CD4-positive, CD25-positive, alpha-beta regulatory T cell (primary cell): ENCODE measurements around the gene SLC6A6. TPM values are rescaled to one million over a fixed set of nuclear protein-coding genes. Genes with fewer than 3 reads are reported as not detected.
A peak's percentile ranks its signal among the peaks of the same experiment; 100 is the strongest.

ENCODE experiments used
- ATAC-seq, 2 donors: fragments of 150-1000 bp; cut with Tn5 transposase; one replicate each; pipeline ENCODE4 v1.10.0; 2021; ENCODE audit warnings: low read depth in 2 of 2, moderate number of reproducible peaks in 2 of 2, moderate library complexity in 1 of 2
- DNase-seq, 3 donors: peaks; one replicate each; pipeline versions ENCODE4 v3.0.0 to v3.0.0-alpha.2; 2012 to 2022; ENCODE audit warnings: mixed read lengths in 1 of 3
- H3K27ac ChIP-seq: one replicate; pipeline ENCODE4 v1.7.0; 2013; ENCODE audit warnings: mild to moderate bottlenecking, low read length; ENCODE audit not compliant: insufficient read depth, poor library complexity, severe bottlenecking
- H3K27me3 ChIP-seq: one replicate; pipeline ENCODE4 v1.7.0; 2013; ENCODE audit warnings: low read length; ENCODE audit not compliant: control insufficient read depth, insufficient read depth
- H3K36me3 ChIP-seq: one replicate; pipeline ENCODE4 v1.7.0; 2013; ENCODE audit warnings: mild to moderate bottlenecking, low read length, moderate library complexity; ENCODE audit not compliant: control insufficient read depth, insufficient read depth
- H3K4me1 ChIP-seq: 2 replicates; pipeline ENCODE4 v1.7.0; 2013; ENCODE audit warnings: mild to moderate bottlenecking, low read length; ENCODE audit not compliant: insufficient read depth, control insufficient read depth, poor library complexity, severe bottlenecking
- H3K4me3 ChIP-seq: one replicate; pipeline ENCODE4 v1.7.0; 2013; ENCODE audit warnings: low read depth, mild to moderate bottlenecking, low read length, moderate library complexity
- H3K9me3 ChIP-seq, 2 experiments: 1 replicate in 1 of 2; 2 replicates in 1 of 2; pipeline ENCODE4 v1.7.0; 2013; ENCODE audit warnings: low read length in 2 of 2, mild to moderate bottlenecking in 1 of 2, moderate library complexity in 1 of 2; ENCODE audit not compliant: control insufficient read depth in 2 of 2
- H3K27ac Mint-ChIP-seq, 3 donors: one replicate each; pipeline ENCODE4 v1.8.0; 2020 to 2022; ENCODE audit warnings: mild to moderate bottlenecking in 3 of 3, mixed read lengths in 3 of 3, moderate library complexity in 2 of 3
- H3K27me3 Mint-ChIP-seq: one replicate; pipeline ENCODE4 v1.8.0; 2022; ENCODE audit warnings: mild to moderate bottlenecking, mixed read lengths
- H3K36me3 Mint-ChIP-seq: one replicate; pipeline ENCODE4 v1.8.0; 2020; ENCODE audit warnings: mixed read lengths
- H3K4me1 Mint-ChIP-seq, 4 donors: one replicate each; pipeline ENCODE4 v1.8.0; 2020 to 2022; ENCODE audit warnings: mixed read lengths in 4 of 4, mild to moderate bottlenecking in 1 of 4
- H3K4me3 Mint-ChIP-seq, 4 donors: one replicate each; pipeline ENCODE4 v1.8.0; 2020 to 2022; ENCODE audit warnings: mild to moderate bottlenecking in 4 of 4, mixed read lengths in 4 of 4, moderate library complexity in 3 of 4
- H3K9me3 Mint-ChIP-seq, 7 donors: one replicate each; pipeline ENCODE4 v1.8.0; 2020 to 2022; ENCODE audit warnings: mixed read lengths in 7 of 7, mild to moderate bottlenecking in 3 of 7, moderate library complexity in 2 of 7
- polyA plus RNA-seq, 4 donors: library from polyadenylated mRNA; unstranded; fragments of 300-500 nt; fragmentation: Illumina TruSeq; gene quantifications; one replicate each; pipeline ENCODE4 v1.2.3, GENCODE V29; 2021
- total RNA-seq: library from RNA; stranded (reverse); gene quantifications from one replicate; pipeline ENCODE4 v1.2.3, GENCODE V29; 2022

Gene SLC6A6
- total and polyA plus RNA-seq, 5 donors from 2014 or later = 6.9 to 73.3 (median 9.1) TPM

- Mint-ChIP-seq H3K36me3 (peaks cover 20% of the 10 kb centered on the region), H3K4me3 (peak overlapping the region in 1 of 4 donors; percentile 63), H3K9me3 (no peaks in the 10 kb centered on the region), H3K27me3 (no peaks in the 10 kb centered on the region), H3K27ac (peak overlapping the region in 2 of 3 donors; percentile 32 to 80), H3K4me1 (peaks cover 20 to 72% (median 47%) of the 10 kb centered on the region in 4 donors)
- Histone ChIP-seq H3K9me3 (no peaks in the 10 kb centered on the region), H3K27ac (no peak overlapping the region), H3K4me3 (no peak overlapping the region), H3K4me1 (peaks cover 48% of the 10 kb centered on the region), H3K27me3 (no peaks in the 10 kb centered on the region), H3K36me3 (peaks cover 29% of the 10 kb centered on the region)
- DNase-seq (no peak), ATAC-seq (no peak)
Observed at GRCh38 chr3:14410106-14410502, 7.7 kb downstream of the SLC6A6 start.

GRCh38 chr3:14410503-14411165 lies 8.2 kb downstream of the SLC6A6 start:
- H3K27me3 Mint-ChIP-seq = no peaks in the 10 kb centered on the region
- Histone ChIP-seq H3K27me3 (no peaks in the 10 kb centered on the region), H3K4me3 (no peak overlapping the region), H3K36me3 (peaks cover 29% of the 10 kb centered on the region), H3K27ac (no peak overlapping the region), H3K9me3 (no peaks in the 10 kb centered on the region), H3K4me1 (peaks cover 42% of the 10 kb centered on the region)
- ATAC-seq (peak; percentile 64 to 69), DNase-seq (peak in 1 of 3 donors; percentile 82)
- H3K36me3 Mint-ChIP-seq = peaks cover 20% of the 10 kb centered on the region
- peak overlapping the region in 2 of 3 donors; percentile 32 to 80 for H3K27ac Mint-ChIP-seq
- peaks cover 15 to 67% (median 43%) of the 10 kb centered on the region in 4 donors for H3K4me1 Mint-ChIP-seq
- H3K4me3 Mint-ChIP-seq = peak overlapping the region in 1 of 4 donors; percentile 63
- no peaks in the 10 kb centered on the region for H3K9me3 Mint-ChIP-seq

- Histone ChIP-seq H3K9me3 (no peaks in the 10 kb centered on the region), H3K27me3 (no peaks in the 10 kb centered on the region), H3K36me3 (peaks cover 29% of the 10 kb centered on the region), H3K4me3 (no peak overlapping the region), H3K27ac (no peak overlapping the region), H3K4me1 (peaks cover 37% of the 10 kb centered on the region)
- H3K4me1 Mint-ChIP-seq = peaks cover 10 to 62% (median 39%) of the 10 kb centered on the region in 4 donors
- peaks cover 20% of the 10 kb centered on the region for H3K36me3 Mint-ChIP-seq
- peak overlapping the region in 2 of 4 donors; percentile 29 to 63 for H3K4me3 Mint-ChIP-seq
- H3K27ac Mint-ChIP-seq = peak overlapping the region in 1 of 3 donors; percentile 52
- H3K27me3 Mint-ChIP-seq = no peaks in the 10 kb centered on the region
- no peaks in the 10 kb centered on the region for H3K9me3 Mint-ChIP-seq
- ATAC-seq (no peak), DNase-seq (no peak)
Observed at GRCh38 chr3:14411166-14411526, 8.7 kb downstream of the SLC6A6 start.

- Mint-ChIP-seq H3K9me3 (no peaks in the 10 kb centered on the region), H3K27me3 (no peaks in the 10 kb centered on the region), H3K4me3 (no peak overlapping the region), H3K4me1 (peaks cover 10 to 54% (median 32%) of the 10 kb centered on the region in 4 donors), H3K27ac (peak overlapping the region in 1 of 3 donors; percentile 58), H3K36me3 (peaks cover 15% of the 10 kb centered on the region)
- ATAC-seq (no peak), DNase-seq (no peak)
- no peak overlapping the region for H3K27ac ChIP-seq
- peaks cover 32% of the 10 kb centered on the region for H3K4me1 ChIP-seq
- no peaks in the 10 kb centered on the region for H3K27me3 ChIP-seq
- H3K9me3 ChIP-seq = no peaks in the 10 kb centered on the region
- peaks cover 34% of the 10 kb centered on the region for H3K36me3 ChIP-seq
- H3K4me3 ChIP-seq = no peak overlapping the region
Observed at GRCh38 chr3:14411988-14412387, 9.6 kb downstream of the SLC6A6 start.

- Mint-ChIP-seq H3K9me3 (no peaks in the 10 kb centered on the region), H3K27ac (peak overlapping the region in 1 of 3 donors; percentile 58)
Observed at GRCh38 chr3:14412831-14413380, 10.5 kb downstream of the SLC6A6 start.

GRCh38 chr3:14413381-14414071 lies 11.1 kb downstream of the SLC6A6 start:
- peaks cover 21% of the 10 kb centered on the region for H3K36me3 Mint-ChIP-seq
- DNase-seq (no peak), ATAC-seq (peak in 1 of 2 donors; percentile 26)
- H3K9me3 Mint-ChIP-seq = no peaks in the 10 kb centered on the region
- H3K27ac Mint-ChIP-seq = peak overlapping the region in 1 of 3 donors; percentile 42
- Histone ChIP-seq H3K27ac (no peak overlapping the region), H3K9me3 (no peaks in the 10 kb centered on the region), H3K27me3 (no peaks in the 10 kb centered on the region), H3K36me3 (peaks cover 43% of the 10 kb centered on the region), H3K4me1 (peaks cover 26% of the 10 kb centered on the region), H3K4me3 (no peak overlapping the region)
- no peaks in the 10 kb centered on the region for H3K27me3 Mint-ChIP-seq
- peaks cover 6 to 41% (median 26%) of the 10 kb centered on the region in 4 donors for H3K4me1 Mint-ChIP-seq
- H3K4me3 Mint-ChIP-seq = no peak overlapping the region

More at GRCh38 chr3:14412831-14413380, 10.5 kb downstream of the SLC6A6 start:
- H3K27ac ChIP-seq = no peak overlapping the region
- H3K36me3 Mint-ChIP-seq = peaks cover 16% of the 10 kb centered on the region
- peaks cover 7 to 45% (median 26%) of the 10 kb centered on the region in 4 donors for H3K4me1 Mint-ChIP-seq
- peaks cover 30% of the 10 kb centered on the region for H3K4me1 ChIP-seq
- ATAC-seq (no peak), DNase-seq (no peak)
- no peaks in the 10 kb centered on the region for H3K9me3 ChIP-seq
- no peak overlapping the region for H3K4me3 ChIP-seq
- H3K36me3 ChIP-seq = peaks cover 36% of the 10 kb centered on the region
- no peaks in the 10 kb centered on the region for H3K27me3 ChIP-seq
- no peaks in the 10 kb centered on the region for H3K27me3 Mint-ChIP-seq
- H3K4me3 Mint-ChIP-seq = no peak overlapping the region

GRCh38 chr3:14414846-14415464 lies 12.5 kb downstream of the SLC6A6 start:
- DNase-seq (no peak), ATAC-seq (no peak)
- H3K9me3 Mint-ChIP-seq = no peaks in the 10 kb centered on the region
- peak overlapping the region in 1 of 4 donors; percentile 42 for H3K4me3 Mint-ChIP-seq
- Histone ChIP-seq H3K4me3 (no peak overlapping the region), H3K9me3 (no peaks in the 10 kb centered on the region), H3K36me3 (peaks cover 47% of the 10 kb centered on the region), H3K27me3 (no peaks in the 10 kb centered on the region), H3K27ac (no peak overlapping the region), H3K4me1 (peaks cover 22% of the 10 kb centered on the region)
- peaks cover 21% of the 10 kb centered on the region for H3K36me3 Mint-ChIP-seq
- H3K27ac Mint-ChIP-seq = peak overlapping the region in 2 of 3 donors; percentile 73 to 94
- H3K4me1 Mint-ChIP-seq = peaks cover 6 to 32% (median 25%) of the 10 kb centered on the region in 4 donors
- no peaks in the 10 kb centered on the region for H3K27me3 Mint-ChIP-seq
